ENCODE results near the gene UTF1.

Gene UTF1

GRCh38 chr10:133243593-133243992 lies 13.6 kb downstream of the UTF1 start:
- no peak overlapping the region for H3K4me3 ChIP-seq (ENCODE audit: low read depth, low read length)
- no peak for DNase-seq (ENCODE audit: low read depth)
- in situ Hi-C loops (cut with HindIII; ENCODE audit: low sequenced_read_pairs) = no loop called here
- no peak for TF ChIP-seq CTCF (IDR thresholded peaks at IDR 0.05; ENCODE audit: low read depth, low read length, missing control alignments)

GRCh38 chr10:133245439-133246235 lies 15.6 kb downstream of the UTF1 start:
- H3K4me3 ChIP-seq (ENCODE audit: low read depth, low read length) = no peak overlapping the region
- no peak for DNase-seq (ENCODE audit: low read depth)
- in situ Hi-C loops (cut with HindIII; ENCODE audit: low sequenced_read_pairs) = no loop called here
- no peak for TF ChIP-seq CTCF (IDR thresholded peaks at IDR 0.05; ENCODE audit: low read depth, low read length, missing control alignments)

- in situ Hi-C loops (cut with HindIII; ENCODE audit: low sequenced_read_pairs) = no loop called here
- DNase-seq (ENCODE audit: low read depth) = no peak
- TF ChIP-seq CTCF (IDR thresholded peaks at IDR 0.05; ENCODE audit: low read depth, low read length, missing control alignments) = no peak
Measured at GRCh38 chr10:133246236-133246626, 16.2 kb downstream of the UTF1 start.

GRCh38 chr10:133247681-133248333 lies 17.8 kb downstream of the UTF1 start:
- H3K4me3 ChIP-seq (ENCODE audit: low read depth, low read length) = no peak overlapping the region
- no peak for DNase-seq (ENCODE audit: low read depth)
- in situ Hi-C loops (cut with HindIII; ENCODE audit: low sequenced_read_pairs) = no loop called here
- TF ChIP-seq CTCF (IDR thresholded peaks at IDR 0.05; ENCODE audit: low read depth, low read length, missing control alignments) = no peak

More at GRCh38 chr10:133246236-133246626, 16.2 kb downstream of the UTF1 start:
- no peak overlapping the region for H3K4me3 ChIP-seq (ENCODE audit: low read depth, low read length)

- TF ChIP-seq CTCF (IDR thresholded peaks at IDR 0.05; ENCODE audit: low read depth, low read length, missing control alignments) = no peak
- in situ Hi-C loops (cut with HindIII; ENCODE audit: low sequenced_read_pairs) = no loop called here
- H3K4me3 ChIP-seq (ENCODE audit: low read depth, low read length) = no peak overlapping the region
- no peak for DNase-seq (ENCODE audit: low read depth)
Measured at GRCh38 chr10:133248334-133248715, 18.3 kb downstream of the UTF1 start.

- TF ChIP-seq CTCF (IDR thresholded peaks at IDR 0.05; ENCODE audit: low read depth, low read length, missing control alignments) = no peak
- DNase-seq (ENCODE audit: low read depth) = no peak
- in situ Hi-C loops (cut with HindIII; ENCODE audit: low sequenced_read_pairs) = no loop called here
- H3K4me3 ChIP-seq (ENCODE audit: low read depth, low read length) = no peak overlapping the region
Measured at GRCh38 chr10:133249094-133249780, 19.2 kb downstream of the UTF1 start.

All from astrocyte of the cerebellum (primary cell).